GM18526 (cell line): Measurements from ENCODE around the gene SLC12A6.

Experiments
- POLR2A ChIP-seq: IDR thresholded peaks from 3 replicates; pipeline ENCODE4 v1.6.1; 2011; ENCODE audit not compliant: insufficient read length; ENCODE audit errors: extremely low read depth

SLC12A6 gene

DNA sequence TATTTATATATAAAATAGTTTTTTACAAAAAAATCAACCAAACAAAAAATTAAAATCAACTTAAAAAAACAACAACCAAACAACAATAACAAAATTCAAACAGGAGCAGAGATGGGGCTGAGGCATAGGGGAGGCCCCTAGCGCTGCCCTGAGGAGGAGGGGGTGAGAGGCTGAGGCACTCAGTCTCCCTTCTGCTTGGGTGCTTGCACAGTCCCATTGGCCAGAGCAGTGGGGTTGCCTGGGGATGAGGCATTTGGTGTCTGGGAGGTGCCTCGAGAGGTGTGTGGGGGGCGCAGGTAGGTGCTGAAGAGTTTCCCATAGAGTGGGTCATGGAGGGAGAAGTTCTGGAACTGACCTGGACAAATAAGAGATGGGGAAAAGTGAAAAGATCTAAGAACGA is 21.4 kb upstream of the SLC12A6 start:
- no peak for TF ChIP-seq POLR2A

DNA sequence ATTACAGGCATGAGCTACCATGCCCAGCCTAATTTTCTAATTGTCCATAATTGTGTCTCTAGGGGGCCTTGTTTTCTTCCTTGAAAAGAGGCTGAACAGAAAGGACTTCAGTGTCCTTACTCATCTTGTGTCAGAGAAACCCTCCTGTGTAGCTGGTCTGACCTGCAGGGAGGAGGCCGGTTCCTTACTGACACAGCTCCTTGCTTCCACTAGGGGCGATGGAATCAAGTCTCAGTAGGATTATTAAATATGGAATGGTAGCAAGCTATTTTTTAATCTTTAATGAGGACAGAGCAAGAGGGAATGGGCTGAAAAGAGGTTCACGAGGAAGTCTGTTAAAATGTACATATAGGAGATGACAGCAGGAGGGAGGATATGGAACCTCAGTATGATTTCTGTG is 20.8 kb upstream of the SLC12A6 start:
- no peak for TF ChIP-seq POLR2A

DNA sequence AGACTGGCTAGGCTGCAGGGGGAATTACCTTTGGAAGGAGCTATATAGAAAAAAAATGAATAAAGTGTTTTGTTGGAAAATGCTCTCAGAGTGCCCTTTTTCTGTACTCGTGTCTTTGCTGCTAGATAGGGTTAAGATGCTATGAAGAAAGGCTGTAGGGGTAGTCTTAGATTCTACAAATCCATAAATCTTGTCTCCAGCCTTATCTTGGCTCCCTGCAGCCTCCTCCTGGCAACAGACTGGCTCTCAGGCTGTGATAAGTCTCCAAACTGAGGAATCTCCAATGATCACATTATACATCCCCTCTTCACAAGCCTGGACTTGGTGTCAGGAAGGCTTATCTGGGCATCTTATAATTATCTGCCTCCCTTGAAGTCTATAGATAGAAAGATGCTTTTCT is 20.1 kb upstream of the SLC12A6 start:
- no peak for TF ChIP-seq POLR2A

DNA sequence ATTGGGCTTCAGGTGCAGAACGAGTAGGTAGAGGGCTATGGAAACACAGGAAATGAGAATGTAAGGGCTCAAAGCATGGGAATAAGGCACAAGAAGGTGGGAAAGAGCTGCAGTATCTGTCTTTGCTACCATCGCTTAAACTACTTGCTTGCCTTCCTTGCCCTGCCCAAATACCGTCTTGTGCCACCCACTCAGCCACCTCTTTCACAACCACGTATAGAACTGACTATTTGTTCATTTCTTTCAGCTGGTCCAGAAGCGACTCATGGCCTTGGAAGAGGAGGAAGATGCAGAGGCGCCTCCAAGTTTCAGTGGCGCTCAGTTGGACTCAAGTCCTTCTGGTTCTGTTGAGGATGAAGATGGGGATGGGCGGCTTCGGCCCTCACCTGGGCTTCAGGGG is 17.7 kb upstream of the SLC12A6 start:
- TF ChIP-seq POLR2A: no peak

GRCh38 chr15:34354286-34354685 is 16.7 kb upstream of the SLC12A6 start:
- TF ChIP-seq POLR2A: no peak

DNA sequence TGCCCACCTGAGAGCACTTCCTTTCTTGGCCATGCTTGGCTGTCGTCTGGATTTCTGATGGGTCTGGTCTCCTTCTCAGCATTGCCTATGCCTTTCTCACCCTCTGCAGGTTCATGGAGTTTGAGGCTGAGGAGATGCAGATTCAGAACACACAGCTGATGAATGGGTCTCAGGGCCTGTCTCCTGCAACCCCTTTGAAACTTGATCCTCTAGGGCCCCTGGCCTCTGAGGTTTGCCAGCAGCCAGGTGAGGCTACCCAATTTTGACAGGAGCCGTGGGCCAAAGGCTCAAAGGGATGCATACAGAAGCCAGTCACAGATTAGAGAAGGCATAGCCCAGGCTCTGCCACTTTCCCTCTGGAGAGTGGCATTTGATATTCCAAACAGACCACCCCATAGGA is 16.0 kb upstream of the SLC12A6 start:
- no peak for TF ChIP-seq POLR2A

- no peak for TF ChIP-seq POLR2A
These were observed 12.2 kb upstream of the SLC12A6 start for GRCh38 chr15:34349769-34350168.

GRCh38 chr15:34348735-34349300 is 11.2 kb upstream of the SLC12A6 start:
- no peak for TF ChIP-seq POLR2A

DNA sequence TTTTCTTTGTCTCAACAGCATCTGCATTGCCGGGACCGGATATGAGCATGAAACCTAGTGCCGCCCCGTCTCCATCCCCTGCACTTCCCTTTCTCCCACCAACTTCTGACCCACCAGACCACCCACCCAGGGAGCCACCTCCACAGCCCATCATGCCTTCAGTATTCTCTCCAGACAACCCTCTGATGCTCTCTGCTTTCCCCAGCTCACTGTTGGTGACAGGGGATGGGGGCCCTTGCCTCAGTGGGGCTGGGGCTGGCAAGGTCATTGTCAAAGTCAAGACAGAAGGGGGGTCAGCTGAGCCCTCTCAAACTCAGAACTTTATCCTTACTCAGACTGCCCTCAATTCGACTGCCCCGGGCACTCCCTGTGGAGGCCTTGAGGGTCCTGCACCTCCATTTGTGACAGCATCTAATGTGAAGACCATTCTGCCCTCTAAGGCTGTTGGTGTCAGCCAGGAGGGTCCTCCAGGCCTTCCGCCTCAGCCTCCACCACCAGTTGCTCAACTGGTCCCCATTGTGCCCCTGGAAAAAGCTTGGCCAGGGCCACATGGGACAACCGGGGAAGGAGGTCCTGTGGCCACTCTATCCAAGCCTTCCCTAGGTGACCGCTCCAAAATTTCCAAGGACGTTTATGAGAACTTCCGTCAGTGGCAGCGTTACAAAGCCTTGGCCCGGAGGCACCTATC is 10.5 kb upstream of the SLC12A6 start:
- TF ChIP-seq POLR2A: no peak

DNA sequence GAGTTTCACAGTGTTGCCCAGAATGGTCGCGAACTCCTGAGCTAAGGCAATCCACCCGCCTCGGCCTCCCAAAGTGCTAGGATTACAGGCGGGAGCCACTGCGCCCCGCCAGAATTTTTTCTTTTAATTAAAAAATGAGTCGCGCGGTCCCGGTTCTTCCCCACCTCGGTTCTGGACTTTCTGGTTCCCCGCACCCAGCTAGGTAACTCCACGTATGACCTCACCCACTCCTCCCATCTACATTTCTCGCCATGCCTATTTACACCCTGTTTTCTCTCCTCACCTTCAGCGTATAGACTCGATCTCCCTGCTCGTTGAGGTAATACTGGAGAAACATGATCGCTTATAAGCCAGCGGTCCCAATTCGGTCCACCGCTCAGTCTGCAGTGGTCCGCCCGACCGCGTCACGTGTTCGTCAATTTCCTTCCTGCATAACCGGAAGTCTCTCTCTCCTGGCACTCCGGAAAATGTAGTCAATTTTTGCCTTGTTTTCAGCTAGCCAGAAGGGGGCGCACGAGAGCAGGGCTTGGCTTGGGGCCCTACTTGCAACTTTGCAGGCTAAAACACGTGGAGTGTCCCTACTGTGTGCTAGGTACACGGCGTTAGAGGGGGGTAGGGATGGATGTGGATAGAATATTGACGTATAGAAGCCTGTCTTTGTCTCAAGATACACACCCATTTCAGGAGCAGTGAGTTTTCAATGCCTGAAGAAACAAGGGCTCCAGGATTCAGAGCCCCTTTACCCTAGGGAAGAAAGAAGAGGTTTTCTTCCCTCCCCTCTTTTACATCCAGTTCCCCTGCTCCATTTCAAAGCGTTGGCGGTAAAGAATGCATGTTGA is 5.4 kb upstream of the SLC12A6 start, which contains the start of the genes NOP10 and NUTM1:
TSS of gene NOP10 (minus strand) at position 400 of the 839 bp plus-strand sequence. CDS start at position 337, 63 bp downstream.
TSS of gene NUTM1 (plus strand) at position 579 of the 839 bp plus-strand sequence. CDS start 382 bp downstream, outside the sequence.
- TF ChIP-seq POLR2A: peak; percentile 88

DNA sequence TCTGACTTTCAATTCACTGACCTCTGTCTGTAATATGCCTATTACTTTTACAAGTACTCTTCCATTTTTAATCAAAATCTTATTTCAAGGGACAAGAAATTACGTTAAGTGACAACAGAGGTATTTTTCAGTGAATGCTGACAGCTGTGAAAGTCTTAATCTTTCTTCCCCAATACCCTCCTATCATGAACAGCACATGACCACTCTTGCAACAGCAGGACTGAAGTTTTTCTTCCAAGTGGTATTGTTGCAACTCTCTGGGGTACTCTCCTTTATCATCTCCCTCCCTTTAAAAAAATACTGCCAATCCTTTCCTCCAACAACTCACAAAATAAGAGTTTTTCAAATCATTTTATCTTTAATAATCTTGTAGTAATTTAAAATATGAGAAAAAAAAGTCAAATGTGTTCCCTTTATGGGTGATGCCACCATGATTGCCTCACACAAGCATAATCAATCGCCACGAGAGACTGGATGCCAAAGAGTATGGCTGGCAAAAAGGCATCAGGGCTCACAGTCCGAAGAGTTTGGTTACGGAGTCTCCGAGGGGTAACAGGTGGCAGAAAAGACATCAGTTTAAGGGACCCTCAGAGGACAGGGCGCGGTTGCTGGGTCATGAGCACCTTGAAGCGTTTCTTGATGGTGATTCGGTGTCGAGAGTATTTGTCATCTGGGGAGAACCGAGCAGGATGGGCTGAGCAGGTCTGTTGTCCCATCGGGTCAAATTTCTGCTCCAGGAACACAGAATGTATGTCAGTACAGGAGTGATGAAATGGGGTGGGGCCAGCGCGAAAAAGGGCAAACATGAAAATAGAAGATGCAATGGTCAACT is 4.0 kb upstream of the SLC12A6 start:
- TF ChIP-seq POLR2A: no peak

- TF ChIP-seq POLR2A: no peak
These were observed 2.4 kb upstream of the SLC12A6 start for GRCh38 chr15:34339946-34340345.

GRCh38 chr15:34338347-34338746 is 766 bp upstream of the SLC12A6 start:
- TF ChIP-seq POLR2A: no peak

DNA sequence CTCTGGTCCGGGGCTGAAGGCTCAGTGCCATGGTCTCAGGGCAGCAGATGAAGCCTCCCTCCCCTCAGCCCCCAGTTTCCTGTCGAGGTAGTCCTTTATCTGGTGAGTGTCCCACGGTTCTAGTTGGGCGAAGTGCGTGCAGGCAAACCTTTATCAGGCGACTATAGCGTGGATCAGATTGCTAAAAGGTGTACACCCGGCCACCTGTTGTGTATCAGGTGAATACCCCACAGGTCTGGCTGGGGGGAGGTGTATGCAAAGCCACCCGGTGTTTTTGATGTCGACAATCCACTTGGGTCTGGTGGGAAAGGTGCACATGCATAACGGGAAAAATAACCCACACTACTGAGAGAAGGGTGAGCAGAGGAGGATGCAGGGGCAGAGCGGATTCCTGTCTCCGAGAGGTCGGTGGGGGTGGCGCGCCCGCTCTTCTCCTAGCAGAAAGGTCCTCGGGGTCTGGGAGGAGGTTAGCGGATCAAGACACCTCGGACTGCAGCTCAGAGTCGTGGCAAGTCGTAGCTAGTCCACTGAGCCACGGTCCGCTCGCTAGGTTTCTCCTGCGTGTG is 507 bp downstream of the SLC12A6 start:
- TF ChIP-seq POLR2A: no peak
